ENCODE measurements around the gene NES.

NES gene

GRCh38 chr1:156660752-156661112 lies 16.5 kb downstream of the NES start:
- DNase-seq = no peak

- peak; percentile 89 to 97 for DNase-seq
Measured at GRCh38 chr1:156659988-156660751, 17.0 kb downstream of the NES start.

DNA sequence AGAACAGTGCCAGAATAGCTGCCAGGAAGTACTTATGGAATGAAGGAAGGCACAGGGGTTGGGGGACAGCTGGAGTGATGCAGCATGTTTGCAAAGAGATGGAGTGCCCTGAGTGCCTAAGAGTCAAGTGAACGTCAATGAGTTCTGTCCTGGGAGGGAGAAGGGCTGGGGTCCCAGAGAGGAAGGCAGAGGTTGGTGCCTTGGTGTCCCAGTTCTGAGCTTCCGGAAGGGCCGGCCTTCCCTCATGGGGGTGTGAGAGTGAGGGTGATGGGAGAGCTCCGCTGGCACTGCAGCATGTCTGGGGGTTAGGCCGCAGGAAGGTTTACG lies 17.6 kb downstream of the NES start:
- DNase-seq = no peak

- no peak for DNase-seq
Measured at GRCh38 chr1:156658945-156659574, 18.1 kb downstream of the NES start.

- no peak for DNase-seq
Measured at GRCh38 chr1:156658496-156658895, 18.7 kb downstream of the NES start.

GRCh38 chr1:156657741-156658319 lies 19.4 kb downstream of the NES start:
- DNase-seq = no peak

- DNase-seq = peak in 1 of 2 experiments; percentile 83
Measured at GRCh38 chr1:156656806-156657740, 20.1 kb downstream of the NES start.

DNA sequence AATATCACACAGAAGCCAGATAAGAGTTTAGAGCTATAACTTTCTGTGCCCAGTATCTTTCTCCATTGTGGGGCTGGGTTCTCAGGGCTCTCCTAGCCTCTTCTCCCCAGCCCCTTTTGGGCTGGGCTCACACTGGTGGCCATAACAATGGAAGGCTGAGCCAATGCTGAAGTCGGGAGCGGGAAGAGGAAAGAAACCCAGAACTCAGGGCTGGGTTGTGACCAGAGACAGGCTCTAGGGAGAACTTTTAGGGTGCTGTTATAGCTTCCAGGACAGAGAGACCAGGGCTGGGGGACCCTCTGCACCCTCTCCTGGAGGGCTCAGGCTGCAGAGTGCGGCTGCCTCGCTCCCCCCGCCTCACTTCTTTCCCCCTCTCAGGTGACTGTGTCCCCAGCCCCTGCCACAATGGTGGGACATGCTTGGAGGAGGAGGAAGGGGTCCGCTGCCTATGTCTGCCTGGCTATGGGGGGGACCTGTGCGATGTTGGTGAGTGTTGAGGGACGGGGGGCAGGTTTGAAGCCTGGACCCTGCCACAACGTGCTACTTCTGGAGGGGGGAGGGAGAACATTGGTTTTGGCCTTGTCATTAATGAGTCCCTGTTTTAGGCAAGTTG lies 21.2 kb downstream of the NES start:
- DNase-seq = no peak

GRCh38 chr1:156655151-156655903 lies 21.9 kb downstream of the NES start:
- DNase-seq = peak; percentile 35 to 70

DNA sequence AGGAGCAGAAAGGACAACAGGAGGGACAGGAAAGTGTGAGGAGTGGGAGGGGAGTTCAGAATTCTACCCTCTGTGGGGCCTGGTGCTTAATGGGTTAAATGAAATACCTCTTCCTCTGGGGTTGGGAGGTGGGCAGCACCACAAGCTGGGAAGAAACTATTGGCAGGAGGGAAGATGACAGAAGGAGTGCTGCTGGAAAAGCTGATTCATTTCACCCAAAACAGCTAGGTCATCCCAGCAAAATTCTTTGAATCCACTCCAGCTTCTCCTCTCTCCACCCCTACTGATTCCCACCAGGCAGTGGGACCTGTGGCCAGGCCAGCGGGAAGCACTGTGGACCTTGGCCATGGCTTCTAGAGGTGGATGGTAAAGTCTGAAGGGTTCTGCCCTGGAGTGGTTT lies 22.5 kb downstream of the NES start:
- DNase-seq = peak; percentile 42 to 85

DNA sequence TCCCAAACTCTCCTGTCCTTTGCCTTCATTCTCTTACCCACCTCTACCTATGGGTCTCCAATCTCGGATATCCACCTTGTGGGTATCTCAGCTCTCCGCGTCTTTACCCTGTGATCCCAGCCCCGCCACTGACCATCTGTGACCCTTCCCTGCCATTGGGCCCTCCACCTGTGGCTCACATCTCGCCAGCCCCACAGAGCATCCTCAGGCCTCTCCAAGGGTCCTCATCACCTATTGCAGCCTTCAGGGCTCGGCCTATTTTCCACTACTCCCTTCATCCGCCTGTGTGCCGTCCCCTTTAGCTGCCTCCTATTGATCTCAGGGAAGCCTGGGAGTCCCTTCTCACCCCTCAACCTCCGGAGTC lies 24.2 kb downstream of the NES start:
- DNase-seq = no peak

DNA sequence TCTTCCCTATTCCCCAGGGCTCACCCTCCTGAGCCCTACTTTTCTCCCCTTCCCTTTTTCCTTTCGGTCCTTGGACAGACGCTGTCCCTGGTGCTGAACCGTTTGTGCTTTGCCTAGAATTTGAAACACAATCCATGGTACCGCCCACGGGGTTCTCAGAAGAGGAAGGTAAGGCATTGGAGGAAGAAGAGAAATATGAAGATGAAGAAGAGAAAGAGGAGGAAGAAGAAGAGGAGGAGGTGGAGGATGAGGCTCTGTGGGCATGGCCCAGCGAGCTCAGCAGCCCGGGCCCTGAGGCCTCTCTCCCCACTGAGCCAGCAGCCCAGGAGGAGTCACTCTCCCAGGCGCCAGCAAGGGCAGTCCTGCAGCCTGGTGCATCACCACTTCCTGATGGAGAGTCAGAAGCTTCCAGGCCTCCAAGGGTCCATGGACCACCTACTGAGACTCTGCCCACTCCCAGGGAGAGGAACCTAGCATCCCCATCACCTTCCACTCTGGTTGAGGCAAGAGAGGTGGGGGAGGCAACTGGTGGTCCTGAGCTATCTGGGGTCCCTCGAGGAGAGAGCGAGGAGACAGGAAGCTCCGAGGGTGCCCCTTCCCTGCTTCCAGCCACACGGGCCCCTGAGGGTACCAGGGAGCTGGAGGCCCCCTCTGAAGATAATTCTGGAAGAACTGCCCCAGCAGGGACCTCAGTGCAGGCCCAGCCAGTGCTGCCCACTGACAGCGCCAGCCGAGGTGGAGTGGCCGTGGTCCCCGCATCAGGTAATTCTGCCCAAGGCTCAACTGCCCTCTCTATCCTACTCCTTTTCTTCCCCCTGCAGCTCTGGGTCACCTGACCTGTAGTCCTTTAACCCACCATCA lies 24.8 kb downstream of the NES start:
- DNase-seq = no peak

DNA sequence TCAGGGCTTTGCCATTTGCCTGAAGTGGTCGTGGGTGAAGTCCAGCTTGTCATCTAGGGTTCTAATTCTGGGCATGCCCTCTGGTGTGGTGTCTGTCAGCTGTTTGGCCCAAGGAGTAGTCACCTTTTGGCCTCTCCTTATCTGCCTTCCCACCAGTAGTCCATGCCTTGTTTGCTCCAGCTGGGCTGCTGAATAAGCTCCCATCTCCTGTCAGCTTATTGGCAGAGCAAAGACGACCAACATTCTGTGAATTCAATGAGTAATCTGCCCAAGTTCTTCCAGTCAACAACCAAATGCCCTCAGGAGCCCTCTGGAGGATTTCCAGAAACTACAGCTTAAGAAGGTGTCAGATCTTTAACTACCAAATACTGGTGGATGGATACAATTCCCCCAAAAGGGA lies 28.3 kb downstream of the NES start:
- DNase-seq = peak in 1 of 2 experiments; percentile 72

DNA sequence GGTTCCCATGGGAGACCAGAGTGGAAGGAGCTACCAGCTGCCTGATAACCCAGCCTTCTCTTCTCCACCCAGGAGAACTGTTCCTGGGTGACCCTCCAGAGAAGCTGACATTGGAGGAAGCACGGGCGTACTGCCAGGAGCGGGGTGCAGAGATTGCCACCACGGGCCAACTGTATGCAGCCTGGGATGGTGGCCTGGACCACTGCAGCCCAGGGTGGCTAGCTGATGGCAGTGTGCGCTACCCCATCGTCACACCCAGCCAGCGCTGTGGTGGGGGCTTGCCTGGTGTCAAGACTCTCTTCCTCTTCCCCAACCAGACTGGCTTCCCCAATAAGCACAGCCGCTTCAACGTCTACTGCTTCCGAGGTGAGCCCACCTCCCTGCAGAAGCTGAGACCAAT lies 28.7 kb downstream of the NES start:
- peak in 1 of 2 experiments; percentile 25 for DNase-seq

DNA sequence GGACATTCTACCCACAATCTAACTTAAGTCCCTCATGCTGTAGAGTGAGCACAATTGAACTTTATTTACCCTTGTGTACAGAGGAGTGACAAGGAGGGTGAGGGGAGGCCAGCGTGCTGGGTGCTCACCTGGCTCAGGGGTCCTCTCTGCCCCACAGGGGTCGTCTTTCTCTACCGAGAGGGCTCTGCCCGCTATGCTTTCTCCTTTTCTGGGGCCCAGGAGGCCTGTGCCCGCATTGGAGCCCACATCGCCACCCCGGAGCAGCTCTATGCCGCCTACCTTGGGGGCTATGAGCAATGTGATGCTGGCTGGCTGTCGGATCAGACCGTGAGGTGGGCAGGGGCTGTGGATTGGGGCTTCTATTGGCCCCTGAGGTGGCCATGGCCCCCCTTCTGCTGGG lies 29.9 kb downstream of the NES start:
- no peak for DNase-seq

DNA sequence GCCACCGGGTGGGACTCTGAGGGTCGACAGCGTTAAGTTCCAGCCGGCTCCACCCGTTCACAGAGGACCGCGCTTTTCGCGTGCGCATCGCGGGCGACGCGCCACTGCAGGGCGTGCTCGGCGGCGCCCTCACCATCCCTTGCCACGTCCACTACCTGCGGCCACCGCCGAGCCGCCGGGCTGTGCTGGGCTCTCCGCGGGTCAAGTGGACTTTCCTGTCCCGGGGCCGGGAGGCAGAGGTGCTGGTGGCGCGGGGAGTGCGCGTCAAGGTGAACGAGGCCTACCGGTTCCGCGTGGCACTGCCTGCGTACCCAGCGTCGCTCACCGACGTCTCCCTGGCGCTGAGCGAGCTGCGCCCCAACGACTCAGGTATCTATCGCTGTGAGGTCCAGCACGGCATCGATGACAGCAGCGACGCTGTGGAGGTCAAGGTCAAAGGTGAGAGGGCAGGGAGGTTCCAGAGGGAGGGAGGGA lies 30.4 kb downstream of the NES start:
- no peak for DNase-seq

DNA sequence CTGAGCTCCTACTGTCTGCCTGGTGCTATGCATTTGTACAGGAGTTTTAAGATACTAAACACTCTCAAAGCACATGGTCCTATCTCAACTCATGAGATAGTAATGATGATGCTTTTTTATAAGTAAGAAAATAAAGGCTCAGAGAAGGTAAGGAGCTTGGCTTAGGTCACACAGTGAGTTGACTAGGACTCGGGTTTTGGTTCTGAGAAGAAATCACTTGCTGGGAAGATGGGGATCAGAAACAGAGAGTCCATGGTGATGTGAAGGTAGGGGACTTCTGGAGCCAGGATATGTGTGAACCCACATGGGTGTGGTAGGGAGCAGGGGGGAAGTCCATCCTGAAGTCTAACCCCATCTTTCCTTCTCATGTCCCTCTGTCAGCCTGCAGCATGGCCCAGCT lies 31.5 kb downstream of the NES start:
- no peak for DNase-seq

DNA sequence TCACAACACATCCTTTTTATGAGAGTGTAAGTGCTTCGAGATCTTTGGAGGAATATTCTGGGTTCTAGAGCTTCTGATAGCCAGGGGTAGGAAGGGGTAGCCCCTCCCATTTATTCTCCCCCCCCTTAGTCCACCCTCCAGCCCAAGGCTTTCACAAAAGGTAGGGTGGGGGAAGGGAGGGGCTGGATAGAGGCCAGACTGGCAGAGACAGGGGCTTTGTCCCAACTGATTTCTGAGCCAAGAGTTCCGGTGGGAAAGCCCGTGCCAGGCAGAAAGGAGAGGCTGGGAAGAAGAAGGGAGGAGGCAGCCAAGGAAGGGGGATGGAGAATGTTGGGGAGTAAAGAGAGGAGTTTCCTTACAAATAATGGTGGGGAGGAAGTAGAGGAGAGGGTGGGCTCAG lies 32.2 kb downstream of the NES start:
- DNase-seq = no peak

DNA sequence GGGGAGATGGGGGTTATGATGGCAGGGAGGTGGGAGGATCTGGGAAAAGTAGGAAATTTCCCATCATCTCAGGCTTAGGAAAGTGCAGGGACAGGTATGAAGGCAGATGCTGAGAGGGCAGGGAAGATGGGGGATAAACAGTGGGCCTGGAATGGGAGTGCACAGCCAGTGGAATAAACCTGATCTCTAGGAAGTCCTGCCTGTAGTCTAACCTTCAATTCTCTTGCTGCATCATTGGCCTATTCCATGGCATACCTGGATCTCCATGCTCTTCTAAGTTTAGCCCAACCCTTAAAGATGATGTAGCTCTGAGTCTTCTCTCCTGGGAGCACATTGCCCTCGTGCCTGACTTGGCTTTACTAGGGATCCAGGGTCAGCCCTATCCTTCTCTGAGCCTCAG lies 32.6 kb downstream of the NES start:
- DNase-seq = no peak

DNA sequence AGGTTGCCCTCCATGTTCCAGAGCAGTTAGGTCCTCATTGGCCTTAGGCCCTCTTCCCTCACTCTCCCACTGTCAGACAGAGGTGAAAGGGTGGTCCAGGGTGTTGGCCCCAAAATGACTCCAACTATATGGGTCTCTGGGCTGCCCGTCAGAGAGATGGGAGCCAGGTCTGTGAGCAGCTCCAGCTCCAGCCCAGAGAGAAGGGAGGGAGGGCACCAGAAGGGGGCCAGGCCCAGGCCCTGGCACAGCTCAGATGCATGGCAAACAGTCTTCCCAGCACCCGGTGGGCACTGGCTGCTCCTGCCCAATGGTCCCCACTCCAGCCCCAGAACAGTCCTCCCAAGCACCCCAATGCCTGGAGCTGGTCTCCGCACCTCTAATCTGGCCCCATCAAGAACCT lies 33.1 kb downstream of the NES start:
- DNase-seq = no peak

- no peak for DNase-seq
Measured at GRCh38 chr1:156643778-156644092, 33.5 kb downstream of the NES start.
